Adipose tissue (tissue), 3 donors: ENCODE measurements around the gene SNRPF. TPM values are rescaled to one million over a fixed set of nuclear protein-coding genes. Genes with fewer than 3 reads are reported as not detected.

Source experiments
- H3K27ac ChIP-seq: one replicate; pipeline ENCODE4 v1.5.1; 2013; ENCODE audit warnings: low read depth, low read length
- WGBS, 3 donors: extraction: QIAGEN DNeasy Blood & Tissue Kit; methylation state at CpG; one replicate each; pipeline ENCODE4 v1.1.7; 2013; 5-methylcytosine and 5-hydroxymethylcytosine counted together
- polyA plus RNA-seq, 3 donors: library from polyadenylated mRNA; stranded (reverse); fragments of 200-250 nt; gene quantifications; one replicate each; pipeline ENCODE4 v1.2.3, GENCODE V29; 2013
- donor health status: healthy with polysubstance abuse.
- donor health status: Bipolar disorder and iron deficiency.
- donor health status: healthy.

The SNRPF gene
- polyA plus RNA-seq, 3 donors, result 10.9 to 39.3 (median 24.4) TPM

DNA sequence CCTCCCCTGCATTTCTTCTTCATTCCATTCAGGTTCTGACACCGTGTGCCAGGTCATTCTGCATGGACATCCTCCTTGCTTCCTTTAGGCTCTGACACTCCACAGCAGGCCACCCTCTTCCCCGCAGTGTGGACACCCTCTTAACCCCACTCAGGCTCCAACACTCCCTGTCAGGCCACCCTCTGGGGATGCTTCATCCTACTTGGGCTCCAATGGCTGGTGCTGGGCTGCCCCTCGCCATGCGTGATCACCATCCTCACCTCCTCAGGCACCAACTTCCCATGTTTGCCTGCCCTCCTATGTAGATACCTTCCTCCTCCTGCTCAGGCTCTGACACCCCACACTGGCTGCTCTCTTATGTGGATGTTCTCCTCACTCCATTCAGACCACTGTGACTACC is 6.6 kb upstream of the SNRPF start:
- WGBS, 3 donors, result 85 to 92% (median 88%) methylated on average over 4 of the region's 4 CpGs
- no peak overlapping the region for H3K27ac ChIP-seq

DNA sequence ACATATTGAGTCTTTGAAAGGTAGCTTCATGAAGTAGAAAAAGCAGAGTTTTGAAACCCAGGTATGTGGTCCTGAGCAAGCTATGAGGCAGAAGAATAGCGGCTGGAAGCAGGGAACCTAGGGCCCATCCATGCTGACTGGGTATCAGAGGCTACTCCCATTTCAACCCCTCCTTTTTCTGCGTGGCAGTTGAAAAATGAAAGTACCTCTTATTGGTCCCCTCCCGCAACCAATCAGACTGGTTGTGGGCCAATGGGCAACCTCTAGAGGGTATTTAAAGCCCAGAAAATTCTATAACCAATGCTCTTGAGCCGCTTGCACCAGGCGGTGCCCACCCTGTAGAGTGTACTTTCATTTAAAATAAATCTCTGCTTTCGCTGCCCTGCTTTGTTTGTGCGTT is 1.6 kb upstream of the SNRPF start:
- H3K27ac ChIP-seq, result no peak overlapping the region
- 91 to 96% (median 95%) methylated on average over 7 of the region's 7 CpGs for WGBS, 3 donors

DNA sequence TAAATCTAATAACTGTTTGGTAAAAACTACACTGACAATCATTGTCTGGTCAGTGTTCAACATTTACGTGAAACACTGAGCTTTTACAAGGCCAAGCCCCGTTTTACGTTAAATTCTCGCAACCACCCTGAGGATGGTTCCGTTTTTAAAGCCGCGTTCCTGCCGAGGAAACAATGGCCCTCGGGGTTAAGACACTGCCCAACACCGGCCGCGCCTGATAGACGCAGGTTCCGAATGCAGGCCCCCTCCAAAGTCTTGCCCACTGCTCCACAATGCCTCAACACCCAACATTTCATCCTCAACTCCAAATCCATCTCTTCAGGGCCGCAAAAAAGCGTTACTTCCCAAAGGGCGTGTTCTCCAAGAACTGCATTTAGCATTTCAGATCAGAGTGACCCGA is 953 bp upstream of the SNRPF start:
- WGBS, 3 donors, result 49 to 58% (median 52%) methylated on average over 18 of the region's 18 CpGs
- no peak overlapping the region for H3K27ac ChIP-seq

DNA sequence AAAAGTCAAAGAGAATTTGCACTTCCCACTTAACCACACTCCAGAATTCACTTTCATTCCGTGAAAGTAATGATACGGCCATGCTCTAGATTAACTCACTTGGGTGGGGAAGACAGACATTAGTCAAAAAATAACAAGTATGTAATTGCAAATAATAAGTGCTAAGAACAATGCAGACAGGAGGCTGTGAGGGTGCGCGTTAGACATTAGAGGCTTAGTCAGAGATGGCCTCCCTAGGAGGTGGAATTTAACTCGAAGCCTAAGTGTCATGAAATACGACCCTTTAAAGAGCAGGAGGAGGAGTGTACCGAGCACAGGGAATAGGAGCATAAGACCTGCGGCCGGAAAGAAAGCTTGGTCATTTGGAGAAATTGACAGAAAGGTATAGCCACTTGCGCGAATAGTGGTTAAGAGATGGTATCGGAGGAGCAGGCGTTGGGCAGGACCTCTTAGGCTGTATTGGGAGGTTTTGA is 628 bp downstream of the SNRPF start:
- WGBS, 3 donors, result 0 to 1% (median 1%) methylated on average over 13 of the region's 13 CpGs
- no peak overlapping the region for H3K27ac ChIP-seq

DNA sequence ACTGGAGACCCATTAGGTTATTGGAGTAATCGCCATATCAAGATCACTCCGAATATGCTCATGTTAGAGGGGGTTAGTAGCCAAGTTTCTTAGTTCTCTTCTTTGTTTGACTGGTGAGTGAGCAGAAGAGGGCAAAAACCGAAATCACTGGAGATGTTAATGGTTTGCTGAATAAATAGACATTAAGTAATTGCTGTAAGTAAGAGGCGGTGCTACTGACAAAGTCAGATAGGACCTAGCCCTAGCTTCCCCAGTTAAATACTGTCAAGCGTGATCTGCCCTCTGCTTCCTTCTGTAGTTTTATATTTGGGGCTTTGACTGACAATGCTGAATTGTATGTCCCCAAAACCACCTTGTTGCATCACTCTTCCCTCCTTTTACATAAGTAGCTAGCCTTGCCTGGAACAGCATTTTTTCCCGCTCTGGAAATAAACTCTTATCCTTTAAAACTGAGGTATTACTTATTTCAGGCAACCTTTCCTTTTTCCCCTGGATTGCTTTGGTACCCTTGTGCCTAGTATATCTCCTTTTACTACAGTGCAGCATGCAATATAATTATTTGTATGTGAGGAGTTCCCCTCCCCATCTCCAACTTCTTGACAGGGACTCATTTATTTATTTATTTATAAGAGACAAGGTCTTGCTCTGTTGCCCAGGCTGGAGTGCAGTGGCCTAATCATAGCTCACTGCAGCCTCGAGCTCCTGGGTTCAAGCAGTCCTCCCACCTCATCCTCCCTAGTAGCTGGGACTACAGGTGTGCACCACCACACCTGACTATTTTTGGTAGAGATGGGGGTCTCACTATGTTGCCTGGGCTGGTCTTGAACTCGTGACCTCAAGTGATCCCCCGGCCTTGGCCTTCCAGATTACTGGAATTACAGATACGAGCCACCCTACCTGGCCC is 1.4 kb downstream of the SNRPF start:
- 61 to 73% (median 71%) methylated on average over 10 of the region's 10 CpGs for WGBS, 3 donors
- no peak overlapping the region for H3K27ac ChIP-seq

DNA sequence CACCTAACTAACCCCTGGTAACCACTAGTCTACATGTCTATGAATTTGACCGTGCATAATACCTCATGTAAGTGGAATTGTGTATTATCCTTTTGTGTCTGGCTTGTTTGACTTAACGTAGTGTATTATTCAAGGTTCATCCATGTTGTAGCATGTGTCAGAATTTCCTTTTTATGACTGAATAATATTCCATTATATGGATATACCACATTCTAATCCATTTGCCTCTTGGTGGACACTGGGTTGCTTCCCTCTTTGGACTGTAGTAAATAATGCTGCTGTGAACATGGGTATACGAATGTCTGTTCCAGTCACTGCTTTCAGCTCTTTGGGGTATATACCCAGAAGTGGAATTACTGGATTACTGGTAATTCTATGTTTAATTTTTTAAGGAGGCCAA is 3.3 kb downstream of the SNRPF start:
- WGBS, 3 donors, result 93 to 100% (median 99%) methylated on average over 3 of the region's 3 CpGs

DNA sequence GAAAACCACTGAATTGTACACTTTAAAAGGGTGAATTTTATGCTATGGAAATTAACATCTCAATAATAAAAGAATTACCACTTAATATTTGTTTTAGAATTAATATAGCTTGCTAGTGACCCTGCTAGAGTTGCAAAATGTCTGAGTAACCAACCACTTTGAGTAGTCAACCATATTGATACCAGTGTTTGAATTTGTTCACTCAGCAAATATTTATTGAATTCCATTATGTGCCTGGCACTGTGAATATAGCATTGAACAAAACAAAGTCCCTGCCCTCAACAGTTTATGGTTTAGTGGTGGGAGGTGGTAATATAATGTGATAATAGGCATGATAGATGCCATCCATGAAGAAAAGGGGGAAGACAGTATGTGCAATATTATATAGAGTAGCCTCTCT is 4.6 kb downstream of the SNRPF start:
- H3K27ac ChIP-seq, result no peak overlapping the region

More for the DNA sequence above, 3.3 kb downstream of the SNRPF start:
- no peak overlapping the region for H3K27ac ChIP-seq

DNA sequence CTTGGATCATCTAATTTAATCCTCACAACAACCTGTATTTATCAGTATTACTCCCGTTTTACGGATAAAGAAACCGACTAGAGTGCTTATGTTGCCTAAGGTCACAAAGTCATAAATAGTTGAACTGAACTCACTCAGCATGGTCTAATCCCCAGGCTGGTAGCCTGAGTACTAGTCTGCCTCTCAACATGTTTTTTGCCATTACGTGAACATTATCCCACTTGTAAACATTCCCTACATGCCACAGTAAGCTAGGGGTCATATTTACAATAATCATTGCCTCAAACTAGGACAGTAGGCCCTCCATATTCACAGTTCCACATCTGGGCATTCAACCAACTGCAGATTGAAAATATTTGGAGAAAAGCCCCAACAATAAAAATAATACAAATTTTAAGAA is 12.1 kb downstream of the SNRPF start:
- no peak overlapping the region for H3K27ac ChIP-seq
- WGBS, 3 donors, result 93 to 96% (median 95%) methylated on average over 4 of the region's 4 CpGs

DNA sequence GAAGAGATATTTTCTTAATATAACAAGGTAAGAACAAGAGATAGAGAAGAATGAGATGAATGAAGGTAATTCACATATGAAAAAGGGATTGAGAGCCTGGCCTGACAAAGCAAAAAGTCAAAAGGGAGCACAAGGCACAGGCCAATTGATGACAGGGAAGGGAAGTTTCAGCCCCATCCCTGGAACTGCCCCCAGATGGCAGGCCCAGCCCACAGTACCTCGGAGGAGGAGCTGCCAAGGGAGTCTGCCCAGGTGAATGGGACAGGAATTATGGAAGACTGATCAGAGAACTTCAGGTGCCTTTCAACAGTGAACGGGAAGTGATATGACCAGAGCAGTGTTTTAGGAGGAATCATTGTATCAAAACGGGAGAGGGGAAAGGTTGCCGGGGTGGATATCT is 15.7 kb downstream of the SNRPF start:
- no peak overlapping the region for H3K27ac ChIP-seq
- WGBS, 3 donors, result 77 to 90% (median 84%) methylated on average over 4 of the region's 4 CpGs

DNA sequence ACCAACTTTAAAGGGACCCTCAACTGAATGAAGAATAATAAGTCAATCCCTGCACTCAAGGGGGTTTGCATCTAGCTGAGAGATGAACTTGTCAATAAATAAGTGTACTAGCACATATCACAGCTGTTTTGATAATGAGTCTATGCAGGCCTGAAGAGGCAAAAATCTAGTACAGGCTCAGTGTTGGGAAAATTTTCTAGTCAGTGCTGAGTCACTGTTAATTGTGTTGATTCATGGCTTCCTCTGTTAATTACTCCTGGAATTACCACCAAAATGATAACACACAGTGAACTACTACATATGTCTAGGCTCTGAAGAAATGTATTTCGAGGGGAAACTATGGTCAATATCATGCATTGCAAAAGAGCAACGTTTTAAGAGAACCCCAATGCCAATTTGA is 18.9 kb downstream of the SNRPF start:
- WGBS, 3 donors, result 45 to 82% (median 73%) methylated on average over 2 of the region's 2 CpGs
- no peak overlapping the region for H3K27ac ChIP-seq

DNA sequence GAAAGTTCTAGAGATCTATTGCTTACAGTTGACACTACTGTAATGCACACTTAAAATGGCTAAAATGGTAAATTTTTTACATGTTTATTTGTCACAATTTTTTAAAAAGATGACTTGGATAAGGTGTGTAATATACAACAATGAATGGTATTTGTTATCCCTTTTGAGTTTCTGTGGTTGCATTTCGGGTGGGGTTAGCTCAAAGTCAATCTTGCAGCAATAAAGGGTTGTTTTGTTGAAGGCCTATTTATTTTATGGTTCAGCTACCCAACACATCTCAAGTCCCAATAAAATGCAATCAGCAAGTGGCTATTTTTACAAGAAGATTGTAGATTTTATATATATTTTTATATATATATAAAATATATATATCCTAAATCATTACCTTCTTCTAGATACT is 22.1 kb downstream of the SNRPF start:
- 88 to 94% (median 90%) methylated on average over 1 of the region's 1 CpG for WGBS, 3 donors
- H3K27ac ChIP-seq, result no peak overlapping the region

DNA sequence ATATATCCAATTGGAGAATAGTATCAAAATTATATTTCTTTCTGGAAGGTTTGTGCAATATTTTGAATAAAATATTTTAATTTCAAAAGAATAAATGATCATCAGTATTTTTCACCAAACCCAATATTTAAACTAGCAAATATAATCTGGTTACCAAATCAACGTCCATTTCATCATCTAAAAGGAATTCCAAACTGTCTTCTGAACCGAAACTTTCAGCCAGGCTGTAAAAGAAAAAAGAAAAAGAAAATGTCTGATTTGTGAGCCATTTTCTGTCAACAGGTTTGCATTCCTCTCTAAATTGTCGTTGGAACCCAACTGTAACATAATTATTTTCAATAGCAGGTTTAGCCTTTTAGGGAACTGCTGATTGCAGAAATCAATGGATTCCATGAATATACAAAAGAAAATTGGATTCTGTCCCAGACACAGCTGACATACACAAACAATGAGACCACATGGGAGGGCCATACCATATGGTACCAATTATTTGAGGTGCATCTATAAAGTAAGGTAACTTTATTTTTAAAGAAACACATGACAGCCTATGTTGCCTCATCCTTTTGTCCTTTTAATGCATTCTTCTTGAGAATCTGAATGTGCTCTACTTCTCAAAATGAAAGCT is 22.7 kb downstream of the SNRPF start:
- H3K27ac ChIP-seq, result no peak overlapping the region
- 51 to 72% (median 72%) methylated on average over 3 of the region's 3 CpGs for WGBS, 3 donors

DNA sequence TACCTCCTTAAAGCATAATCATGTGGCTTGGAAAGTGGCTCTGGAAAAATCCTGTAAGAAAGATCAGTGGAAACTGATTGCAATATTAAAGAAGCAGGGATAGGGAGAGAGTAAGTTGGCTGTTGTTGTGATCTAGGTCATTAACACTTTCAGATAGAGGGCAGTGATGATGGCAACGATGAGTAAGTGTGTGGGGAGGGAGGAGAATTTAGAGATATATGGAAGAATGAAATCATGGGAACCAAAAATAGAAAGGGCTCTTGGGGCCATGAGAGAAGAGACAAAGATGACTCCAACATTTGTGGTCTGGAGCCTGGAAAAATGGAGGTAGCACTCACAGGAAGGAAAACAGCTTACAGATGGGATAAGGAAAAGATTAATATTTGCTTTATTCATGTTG is 23.3 kb downstream of the SNRPF start:
- 40 to 67% (median 57%) methylated on average over 1 of the region's 1 CpG for WGBS, 3 donors
- H3K27ac ChIP-seq, result no peak overlapping the region

DNA sequence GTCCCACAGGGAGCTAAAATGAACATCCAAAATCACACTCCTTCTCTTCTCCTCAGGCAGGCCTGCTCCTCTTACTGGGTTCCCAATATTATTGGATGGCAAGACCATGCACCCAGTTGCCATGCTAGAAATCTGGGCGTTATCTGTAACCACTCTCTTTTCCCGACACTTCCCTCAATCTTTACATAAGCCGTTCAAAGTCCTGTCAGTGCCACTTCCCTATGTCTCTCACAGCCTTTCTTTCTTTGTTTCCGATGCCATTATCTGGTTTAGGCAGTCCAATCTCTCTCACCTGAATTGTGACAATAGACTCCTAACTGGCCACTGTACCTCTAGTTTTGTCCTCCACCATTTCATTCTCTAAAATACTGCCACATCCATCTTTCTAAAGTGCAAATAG is 24.1 kb downstream of the SNRPF start:
- WGBS, 3 donors, result 69 to 95% (median 90%) methylated on average over 4 of the region's 4 CpGs
- H3K27ac ChIP-seq, result no peak overlapping the region

DNA sequence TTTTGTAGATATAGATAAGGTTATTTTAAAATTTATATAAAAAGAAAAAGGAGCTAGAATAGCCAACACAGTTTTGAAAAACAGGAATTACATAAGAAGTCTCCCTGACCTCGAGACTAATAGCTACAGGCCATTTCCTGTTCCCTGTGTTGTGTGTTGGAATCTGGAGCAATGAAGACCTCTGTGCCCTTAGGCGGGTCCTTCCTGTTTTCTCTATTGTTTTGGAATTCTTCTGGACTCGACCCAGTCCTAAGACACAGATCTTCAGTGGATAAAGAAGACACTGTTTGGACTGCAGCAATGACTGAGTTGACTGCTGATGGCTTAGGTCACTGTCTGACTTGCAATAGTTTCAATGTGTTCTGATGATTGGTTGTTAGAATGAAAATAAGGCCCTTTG is 26.2 kb downstream of the SNRPF start:
- no peak overlapping the region for H3K27ac ChIP-seq

DNA sequence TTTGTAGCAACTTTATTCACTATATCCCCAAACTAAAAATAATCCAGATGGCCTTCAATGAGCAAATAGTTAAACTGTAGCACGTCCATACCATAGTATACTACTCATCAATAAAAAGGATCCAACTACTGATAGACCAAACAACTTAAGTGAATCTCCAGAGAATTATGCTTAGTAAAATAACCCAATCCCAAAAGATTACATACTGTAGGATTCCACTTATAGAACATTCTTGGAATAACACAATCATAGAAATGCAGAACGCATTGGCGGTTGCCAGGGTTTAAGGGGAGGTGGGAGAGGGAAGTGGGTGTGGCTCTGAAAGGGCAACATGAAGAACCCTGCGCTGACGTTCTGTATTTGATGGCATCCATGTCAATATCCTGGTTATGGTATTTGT is 28.6 kb downstream of the SNRPF start:
- 72 to 83% (median 75%) methylated on average over 5 of the region's 5 CpGs for WGBS, 3 donors
- no peak overlapping the region for H3K27ac ChIP-seq

More for the DNA sequence above, 26.2 kb downstream of the SNRPF start:
- 35 to 58% (median 45%) methylated on average over 3 of the region's 3 CpGs for whole genome bisulfite sequencing, 3 donors

DNA sequence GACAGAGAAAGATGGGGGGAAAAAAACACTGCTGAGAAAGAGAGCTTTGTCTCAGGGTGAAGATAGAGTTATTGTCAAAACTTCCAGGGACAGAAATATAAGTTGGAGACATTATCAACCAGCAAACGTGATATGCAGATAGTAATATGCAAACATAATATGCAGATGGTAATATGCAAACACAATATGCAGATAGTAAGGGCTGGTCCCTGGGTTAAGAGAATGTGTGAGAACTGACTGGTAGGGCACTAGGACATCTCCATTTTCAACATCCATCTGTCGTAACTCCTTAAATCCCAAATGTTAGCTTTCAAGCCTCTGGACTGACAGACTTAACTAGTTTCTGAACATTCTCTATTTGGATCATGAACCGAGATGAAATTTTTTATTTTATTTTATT is 32.2 kb downstream of the SNRPF start:
- WGBS, 3 donors, result 62 to 83% (median 82%) methylated on average over 3 of the region's 3 CpGs
- no peak overlapping the region for H3K27ac ChIP-seq

DNA sequence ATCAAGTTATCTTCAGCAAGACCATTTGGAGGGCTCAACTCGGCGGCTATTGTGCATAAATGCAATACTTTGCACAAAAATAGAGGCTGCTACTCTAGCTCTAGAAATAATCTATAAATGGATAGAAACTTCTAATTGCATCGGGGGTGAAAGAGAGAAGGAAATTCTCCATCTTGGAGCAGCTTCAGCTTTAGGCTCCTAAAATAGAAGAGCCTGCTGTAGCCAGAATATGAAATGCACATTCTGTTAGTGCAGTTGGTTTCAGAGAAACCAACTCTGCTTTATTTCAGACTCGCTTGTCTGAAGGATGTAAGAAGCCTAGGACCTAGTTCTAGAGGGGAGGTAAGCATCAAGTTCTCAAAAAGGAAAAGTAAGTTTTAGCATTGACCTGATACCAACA is 38.1 kb downstream of the SNRPF start:
- 88 to 94% (median 90%) methylated on average over 4 of the region's 4 CpGs for WGBS, 3 donors
- H3K27ac ChIP-seq, result no peak overlapping the region

DNA sequence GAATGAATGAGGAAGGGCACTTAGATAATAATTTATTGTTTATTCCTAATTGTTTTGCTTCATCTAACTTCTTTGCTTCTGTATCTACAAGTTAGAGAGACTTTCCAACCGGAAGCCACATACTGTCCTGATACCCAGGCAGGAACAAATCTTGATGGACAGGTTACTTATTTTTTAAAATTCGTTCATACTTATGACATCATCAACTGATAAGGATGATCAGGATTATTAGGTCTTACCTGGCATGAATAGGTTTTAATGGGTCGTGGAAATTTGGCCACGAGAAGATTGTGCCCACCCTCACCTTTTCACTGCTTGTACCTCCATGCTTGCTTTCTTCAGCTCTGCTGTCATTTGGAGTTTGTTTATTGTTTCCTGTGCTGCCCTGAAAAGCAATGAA is 39.3 kb downstream of the SNRPF start:
- no peak overlapping the region for H3K27ac ChIP-seq
- WGBS, 3 donors, result 43 to 74% (median 73%) methylated on average over 4 of the region's 4 CpGs

DNA sequence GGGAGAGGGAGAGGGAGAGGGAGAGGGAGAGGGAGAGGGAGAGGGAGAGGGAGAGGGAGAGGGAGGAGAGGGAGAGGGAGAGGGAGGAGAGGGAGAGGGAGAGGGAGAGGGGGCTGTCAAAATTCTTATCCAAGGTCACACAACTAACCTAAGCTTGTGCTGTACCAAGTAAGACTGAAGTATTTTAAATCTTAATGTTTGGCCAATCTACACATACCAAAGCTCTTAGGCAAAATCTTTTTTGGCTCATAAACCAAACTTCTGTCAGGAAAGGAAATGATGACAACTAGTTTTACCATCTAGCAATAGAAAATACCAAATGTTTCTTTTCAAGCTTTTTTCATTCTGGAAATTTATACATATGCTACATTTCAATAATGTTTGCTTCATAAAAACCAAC is 49.8 kb downstream of the SNRPF start:
- H3K27ac ChIP-seq, result no peak overlapping the region
